ENCODE results near the gene CHPF.

The CHPF gene

GRCh38 chr2:219551441-219552381, 8.1 kb upstream of the CHPF start:
- DNase-seq (ENCODE audit: low read depth), result peak; percentile 69

- no peak for DNase-seq (ENCODE audit: low read depth)
Measured at GRCh38 chr2:219549619-219550018, 6.0 kb upstream of the CHPF start.

GRCh38 chr2:219548990-219549389, 5.4 kb upstream of the CHPF start:
- DNase-seq (ENCODE audit: low read depth), result no peak

GRCh38 chr2:219547621-219548020, 4.0 kb upstream of the CHPF start:
- no peak for DNase-seq (ENCODE audit: low read depth)

- no peak for DNase-seq (ENCODE audit: low read depth)
Measured at GRCh38 chr2:219545943-219546352, 2.3 kb upstream of the CHPF start.

GRCh38 chr2:219545295-219545942, 1.8 kb upstream of the CHPF start:
- no peak for DNase-seq (ENCODE audit: low read depth)

- no peak for DNase-seq (ENCODE audit: low read depth)
Measured at GRCh38 chr2:219544567-219544966, 958 bp upstream of the CHPF start.

GRCh38 chr2:219542931-219543595, 546 bp downstream of the CHPF start:
- peak; percentile 59 for DNase-seq (ENCODE audit: low read depth)

GRCh38 chr2:219541611-219542180, 1.9 kb downstream of the CHPF start:
- peak; percentile 40 for DNase-seq (ENCODE audit: low read depth)

- no peak for DNase-seq (ENCODE audit: low read depth)
Measured at GRCh38 chr2:219540784-219541504, 2.7 kb downstream of the CHPF start.

GRCh38 chr2:219539926-219540678, 3.5 kb downstream of the CHPF start:
- DNase-seq (ENCODE audit: low read depth), result no peak

GRCh38 chr2:219538956-219539788, 4.4 kb downstream of the CHPF start:
- DNase-seq (ENCODE audit: low read depth), result no peak

- no peak for DNase-seq (ENCODE audit: low read depth)
Measured at GRCh38 chr2:219538504-219538951, 5.1 kb downstream of the CHPF start.

GRCh38 chr2:219537657-219538488, 5.7 kb downstream of the CHPF start:
- no peak for DNase-seq (ENCODE audit: low read depth)

GRCh38 chr2:219536967-219537366, 6.6 kb downstream of the CHPF start:
- DNase-seq (ENCODE audit: low read depth), result no peak

GRCh38 chr2:219536425-219536824, 7.2 kb downstream of the CHPF start:
- DNase-seq (ENCODE audit: low read depth), result no peak

GRCh38 chr2:219533930-219534661, 9.5 kb downstream of the CHPF start:
- DNase-seq (ENCODE audit: low read depth), result no peak

GRCh38 chr2:219532378-219532649, 11.3 kb downstream of the CHPF start:
- no peak for DNase-seq (ENCODE audit: low read depth)
